ENCODE results near the gene RYR3. TPM values are rescaled to one million over a fixed set of nuclear protein-coding genes. Genes with fewer than 3 reads are reported as not detected.

RYR3 gene
- total and polyA plus RNA-seq, 2 of the 13 experiments (the other 11 are each of a cell fraction or from before 2014, with no cell fraction given) = not detected

GRCh38 chr15:33834892-33835743, 524.4 kb downstream of the RYR3 start:
- intact Hi-C loops (cut with micrococcal nuclease; ENCODE audit: unreplicated experiment) (no loop called here), in situ Hi-C loops (cut with HindIII; ENCODE audit: extremely low pct_ligation_motif_present, low pct_unique_long_range_greater_than_20kb) (no loop called here)
- H3K36me3 ChIP-seq (replicated peaks in 1 of 2; ENCODE audit: control insufficient read depth in 1 of 2, insufficient read depth in 2 of 2, low read length in 2 of 2) = no peaks in the 10 kb centered on the region
- TF ChIP-seq ZBED4 (CRISPR knock-in tag; IDR thresholded peaks at IDR 0.05; ENCODE audit: borderline replicate concordance) (no peak), ZNF749 (CRISPR knock-in tag; IDR thresholded peaks at IDR 0.05; ENCODE audit: borderline replicate concordance) (no peak), ZBTB26 (CRISPR knock-in tag; IDR thresholded peaks at IDR 0.05; ENCODE audit: borderline replicate concordance) (no peak)
- H3K27me3 ChIP-seq (ENCODE audit: control insufficient read depth in 1 of 2, insufficient read depth in 2 of 2, low read length in 2 of 2) = 0 out of 5 replicates have a peak, but pooled peaks cover 0 to 4% of the 10 kb centered on the region in 2 experiments
- ATAC-seq = no peak
- H2AFZ ChIP-seq (ENCODE audit: low read length) = no peak overlapping the region
- no peaks in the 10 kb centered on the region for H4K20me1 ChIP-seq (ENCODE audit: insufficient read depth, low read length)
- CTCF ChIA-PET (ENCODE audit: low intra/inter-chr PET ratio, low total read pairs) = no interaction called here
- no peak overlapping the region for H3K4me3 ChIP-seq (replicated peaks in 1 of 3; ENCODE audit: insufficient read depth in 1 of 3, low read depth in 2 of 3, low read length in 3 of 3)
- H3K27ac ChIP-seq (ENCODE audit: extremely low read length, insufficient read depth, low read length) = no peak overlapping the region
- no peak overlapping the region for H3K9ac ChIP-seq (ENCODE audit: insufficient read depth, low read depth, low read length)
- no peak overlapping the region for H3K4me2 ChIP-seq (ENCODE audit: low read depth, low read length)
- no peaks in the 10 kb centered on the region for H3K79me2 ChIP-seq (ENCODE audit: insufficient read depth, low read length)
- BruUV-seq (replicated peaks) = no TSS peak
- POLR2A ChIA-PET = no interaction called here
- no peak for DNase-seq (ENCODE audit: low spot score)
- no peaks in the 10 kb centered on the region for H3K9me3 ChIP-seq (ENCODE audit: low read length)
- H3K4me1 ChIP-seq (ENCODE audit: insufficient read depth, low read length) = no peaks in the 10 kb centered on the region
- WGBS (ENCODE audit: low lambda C conversion rate) = 19% methylated on average over 9 of the region's 9 CpGs
- FAIRE-seq = no peak

Measured in HepG2 (cell line).